ENCODE measurements around the gene GPN2.
"Not testable (repeated sequence)": the region's sequence is repeated elsewhere in the genome, so short reads cannot be mapped to it uniquely, and the experiment has no call there.

Gene GPN2

DNA sequence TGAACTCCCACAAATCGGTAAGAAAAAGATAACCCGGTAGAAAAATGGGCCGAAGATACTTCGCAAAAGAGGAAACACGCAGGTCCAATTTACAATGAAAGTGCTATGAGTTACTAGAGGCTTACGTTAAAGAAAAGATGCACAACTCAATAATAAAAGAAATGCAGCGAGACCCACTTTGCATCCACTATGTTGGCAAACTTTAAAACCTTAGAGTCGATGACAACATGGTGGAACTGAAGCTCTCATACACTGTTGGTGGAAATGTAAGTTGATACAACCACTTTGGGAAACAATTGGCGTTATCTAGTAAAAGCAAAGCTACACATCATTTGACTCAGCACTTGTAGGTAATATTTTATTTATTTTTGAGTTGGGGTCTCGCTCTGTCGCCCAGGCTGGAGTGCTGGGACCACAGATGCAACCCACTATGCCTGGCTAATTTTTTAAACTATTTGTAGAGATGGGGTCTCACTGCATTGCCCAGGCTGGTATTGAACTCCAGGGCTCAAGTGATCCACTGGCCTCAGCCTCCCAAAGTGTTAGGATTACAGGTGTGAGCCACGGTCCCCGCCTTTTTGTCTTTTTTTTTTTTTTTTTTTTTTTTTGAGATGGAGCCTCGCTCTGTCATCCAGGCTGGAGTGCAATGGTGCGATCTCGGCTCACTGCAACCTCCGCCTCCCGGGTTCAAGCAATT is 10.9 kb upstream of the GPN2 start:
- ATAC-seq: no peak

DNA sequence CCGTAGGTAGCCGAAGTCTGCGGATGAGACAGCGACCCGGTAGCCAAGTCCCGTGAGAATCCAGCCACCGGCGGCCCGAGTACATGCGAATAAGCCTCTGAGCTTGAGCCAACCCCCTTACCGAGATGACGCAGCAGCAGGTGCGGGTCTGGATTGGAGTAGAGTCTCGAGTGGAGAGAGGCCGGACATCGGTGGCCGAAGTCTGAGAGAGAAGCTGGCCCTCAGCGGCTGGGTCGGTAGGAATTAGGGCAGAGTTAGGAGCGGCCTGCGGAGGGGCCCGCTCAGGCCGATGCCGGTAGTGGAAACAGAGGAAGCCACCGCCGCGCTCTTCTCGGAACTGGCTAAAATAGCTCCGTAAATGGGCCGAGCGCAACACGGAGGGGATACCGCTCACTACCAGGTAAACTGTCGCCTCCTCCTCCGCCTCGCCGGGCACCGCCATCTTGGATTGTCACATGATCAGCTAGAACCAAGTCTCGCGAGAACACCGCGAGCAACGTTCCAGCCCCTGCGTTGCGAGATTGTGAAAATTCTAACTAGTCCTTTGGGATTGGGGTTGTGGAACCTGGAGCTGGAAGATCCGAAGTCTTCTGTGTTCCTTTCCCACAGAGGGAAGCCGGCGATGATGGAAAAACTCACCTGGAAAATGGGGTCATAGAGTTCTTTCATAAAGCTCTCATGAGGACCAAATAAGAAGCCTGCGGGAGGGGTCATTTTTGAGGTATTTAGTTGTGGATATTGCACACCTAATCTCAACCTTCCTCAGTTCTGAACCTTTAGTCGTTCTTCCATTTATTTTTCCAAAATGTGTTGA is 10.1 kb upstream of the GPN2 start, which contains the start of gene GPATCH3:
TSS of gene GPATCH3 (minus strand) at position 467 of the 814 bp plus-strand sequence. CDS start at position 442, 25 bp downstream.
- ATAC-seq: peak; percentile 89 to 90

DNA sequence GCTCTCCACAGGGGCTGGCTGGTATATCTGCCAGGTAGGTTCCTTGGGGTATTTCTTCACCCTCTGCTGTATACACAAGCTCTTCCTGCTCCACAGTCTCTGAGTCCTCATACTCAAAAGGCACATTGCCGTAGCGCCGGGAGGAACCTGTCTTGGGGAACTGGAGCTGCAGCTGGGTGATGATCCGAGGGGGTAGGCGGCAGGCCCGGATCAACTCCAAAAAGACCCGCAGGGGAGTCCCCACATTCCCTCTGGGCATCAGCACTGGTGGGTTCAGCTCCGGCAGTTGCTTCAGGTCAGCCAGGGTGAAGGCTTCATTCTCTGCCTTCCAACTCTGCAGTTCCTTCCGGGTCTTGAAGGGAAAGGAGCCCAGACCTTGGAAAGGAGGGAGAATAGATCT is 7.3 kb upstream of the GPN2 start:
- no peak for ATAC-seq

DNA sequence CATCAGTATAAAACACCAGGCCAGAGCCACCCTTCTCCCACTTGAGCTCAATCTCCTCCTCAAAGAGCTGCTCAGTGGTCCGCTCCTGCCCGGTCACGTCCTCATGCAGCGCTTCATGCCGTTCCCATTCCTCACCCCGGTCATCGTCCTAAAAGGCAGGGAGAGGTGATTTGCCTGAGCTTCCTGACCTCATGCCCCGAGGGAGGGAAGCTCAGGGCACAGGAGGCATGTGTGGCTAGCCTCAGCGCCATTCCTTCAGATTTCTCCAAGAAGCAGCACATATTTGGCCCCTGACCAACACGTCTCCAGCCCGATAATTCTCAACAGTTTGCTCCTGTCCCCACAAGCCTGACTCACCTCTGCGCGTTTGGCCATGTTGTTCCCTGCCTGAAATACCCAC is 4.2 kb upstream of the GPN2 start:
- no peak for ATAC-seq

DNA sequence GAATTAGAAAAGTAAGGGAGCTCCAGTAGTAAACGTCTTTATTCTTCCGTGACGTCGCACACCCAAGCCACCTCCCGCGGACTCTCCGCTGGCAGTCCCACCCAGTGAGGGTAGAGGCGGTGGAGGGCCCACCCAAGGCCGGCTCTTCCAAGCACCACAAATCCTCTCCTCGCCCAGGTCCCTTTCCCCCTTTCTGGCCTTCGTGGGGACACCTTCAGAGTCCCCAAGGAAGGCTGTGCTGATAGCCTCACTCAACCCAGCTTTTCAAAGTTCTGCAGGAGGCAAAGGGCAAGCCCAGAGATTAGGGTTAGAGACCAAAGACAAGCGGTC is 349 bp upstream of the GPN2 start:
- peak; percentile 30 to 36 for ATAC-seq

DNA sequence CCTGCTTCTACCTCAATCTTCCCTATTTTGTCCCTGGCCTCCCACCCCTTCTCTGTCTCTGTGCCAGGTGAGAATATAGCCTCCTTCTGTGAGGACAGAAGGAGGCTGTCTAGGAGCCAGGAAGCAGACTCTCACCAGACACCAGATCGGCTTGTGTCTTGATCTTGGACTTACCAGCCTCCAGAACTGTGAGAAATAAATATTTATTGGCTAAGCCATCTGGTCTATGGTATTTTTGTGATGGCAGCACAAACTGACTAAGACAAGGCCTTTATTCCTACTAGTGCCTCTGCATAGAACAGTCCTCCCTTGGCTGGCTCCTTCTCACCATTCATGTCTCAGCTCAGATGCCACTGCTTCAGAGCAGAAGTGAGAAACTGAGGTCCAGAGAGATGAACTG is 1.9 kb downstream of the GPN2 start:
- no peak for ATAC-seq

DNA sequence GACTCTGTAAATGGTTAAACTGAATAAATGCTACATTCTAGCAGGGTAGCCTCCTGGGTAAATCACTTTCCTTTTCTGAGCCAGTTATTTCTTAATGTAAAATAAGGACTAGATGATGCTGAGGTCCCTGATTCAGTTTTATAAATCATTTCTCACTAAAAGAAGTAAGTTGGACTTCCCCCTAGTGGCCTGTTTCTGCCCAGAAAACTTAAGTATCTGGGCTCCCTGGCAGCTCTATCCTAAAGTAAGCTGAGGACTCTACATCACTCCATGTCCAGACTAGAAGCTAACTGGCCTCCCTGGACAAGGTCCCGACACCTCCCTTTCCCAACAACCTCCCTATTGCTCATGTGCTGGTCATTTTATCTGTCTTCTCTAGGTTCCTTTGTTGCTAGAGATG is 3.0 kb downstream of the GPN2 start:
- ATAC-seq: no peak

DNA sequence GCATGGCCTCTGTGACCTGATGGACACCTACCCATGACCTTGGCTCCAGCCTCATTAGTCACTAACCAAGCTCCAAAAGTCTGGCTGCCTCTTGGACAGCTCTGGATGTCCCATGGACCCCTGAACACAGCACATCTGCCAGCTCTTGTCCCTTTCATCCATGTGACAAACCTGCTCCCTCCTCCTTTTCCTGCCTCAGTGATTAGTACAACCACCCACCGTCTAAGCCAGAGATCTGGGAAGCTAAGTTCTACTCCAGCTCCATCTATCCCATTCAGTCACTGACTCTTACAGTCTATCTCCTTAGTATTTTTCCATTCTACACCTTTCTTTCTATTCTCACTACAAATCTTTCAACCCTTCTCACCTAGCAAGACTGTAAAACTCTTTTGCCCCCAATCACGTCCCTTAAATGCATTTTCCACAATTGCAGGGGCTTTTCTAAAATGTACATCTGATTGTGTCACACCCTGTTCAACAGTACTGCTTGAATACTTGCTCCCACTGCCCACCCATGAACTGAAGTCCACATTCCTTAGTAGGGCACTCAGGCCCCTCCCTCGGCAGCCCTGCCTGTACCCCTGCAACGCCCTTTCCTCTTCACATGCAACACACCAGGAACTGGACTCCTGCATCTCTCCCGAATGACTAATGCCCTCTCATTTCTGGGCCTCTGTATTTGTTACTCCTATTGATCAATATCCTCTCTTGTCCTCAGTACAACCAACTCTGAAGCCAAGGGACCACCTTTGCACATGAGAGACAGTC is 7.2 kb downstream of the GPN2 start:
- no peak for ATAC-seq

DNA sequence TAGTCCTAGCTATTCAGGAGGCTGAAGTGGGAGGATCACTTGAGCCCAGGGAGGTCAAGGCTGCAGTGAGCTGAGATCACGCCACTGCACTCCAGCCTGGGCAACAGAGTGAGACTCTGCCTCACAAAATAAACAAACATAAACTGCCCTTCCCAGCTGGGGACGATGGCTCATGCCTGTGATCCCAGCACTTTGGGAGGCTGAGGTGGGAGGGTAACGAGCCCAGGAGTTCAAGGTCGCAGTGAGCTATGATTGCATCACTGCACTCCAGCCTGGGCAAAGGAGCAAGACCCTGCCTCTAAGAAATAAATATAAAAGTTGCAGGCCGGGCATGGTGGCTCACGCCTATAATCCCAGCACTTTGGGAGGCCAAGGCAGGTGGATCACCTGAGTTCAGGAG is 8.5 kb downstream of the GPN2 start:
- not testable (repeated sequence) for ATAC-seq

DNA sequence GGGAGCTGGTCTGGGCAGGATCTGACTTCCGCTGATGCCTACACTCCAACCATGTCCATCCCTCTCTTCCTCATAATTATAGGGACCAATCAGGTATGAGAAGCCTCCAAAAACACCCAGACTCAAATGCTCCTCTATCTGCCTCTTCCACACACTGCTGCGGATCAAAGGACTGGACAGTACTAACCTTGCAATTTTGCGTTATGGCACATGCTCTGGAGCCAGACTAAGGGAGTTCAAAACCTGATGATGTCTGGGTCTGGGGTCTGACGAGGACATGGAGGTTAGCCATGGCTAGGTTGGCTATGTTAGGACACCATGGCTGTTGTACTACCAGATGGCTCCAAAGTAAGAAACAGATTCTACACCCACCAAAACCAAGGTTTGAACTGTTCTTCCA is 10.3 kb downstream of the GPN2 start:
- no peak for ATAC-seq

DNA sequence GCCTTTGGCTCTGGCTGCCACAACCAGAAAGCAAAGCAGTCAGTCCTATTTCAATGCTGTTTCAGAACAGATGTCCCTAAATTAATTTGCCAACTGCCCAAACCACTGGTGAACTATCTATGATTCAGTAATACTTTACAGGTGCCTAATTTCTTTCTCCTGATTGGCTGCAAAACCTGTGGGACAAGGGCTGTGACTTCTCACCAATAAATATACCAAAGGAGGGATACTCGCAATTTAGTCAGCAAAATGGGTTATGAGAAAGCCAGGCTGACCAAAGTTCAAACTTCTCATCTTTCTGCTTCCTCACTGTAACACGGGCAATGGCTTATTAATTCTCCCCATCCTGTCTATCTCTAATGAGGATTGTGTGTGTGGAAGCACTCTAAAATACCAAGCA is 12.8 kb downstream of the GPN2 start:
- ATAC-seq: no peak

DNA sequence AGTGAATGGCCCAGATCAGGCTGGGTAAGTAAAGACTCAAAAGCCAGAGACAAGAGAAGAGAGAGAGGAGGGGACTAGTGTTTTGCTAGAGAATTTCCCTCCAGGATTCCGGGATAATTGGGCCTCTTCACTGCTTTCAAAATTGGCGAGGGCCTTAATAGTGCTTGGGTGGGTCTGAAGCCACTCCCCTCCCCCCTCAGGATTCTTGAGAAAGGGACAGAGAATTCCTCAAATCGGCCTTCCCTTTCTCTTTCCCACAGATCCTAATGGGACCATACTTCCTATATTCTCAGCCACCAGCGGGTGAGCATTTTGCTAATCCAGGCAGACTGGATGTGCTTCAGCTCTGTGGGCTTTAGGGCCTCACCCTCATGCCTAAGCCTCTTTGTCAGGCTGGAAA is 15.2 kb downstream of the GPN2 start:
- no peak for ATAC-seq

DNA sequence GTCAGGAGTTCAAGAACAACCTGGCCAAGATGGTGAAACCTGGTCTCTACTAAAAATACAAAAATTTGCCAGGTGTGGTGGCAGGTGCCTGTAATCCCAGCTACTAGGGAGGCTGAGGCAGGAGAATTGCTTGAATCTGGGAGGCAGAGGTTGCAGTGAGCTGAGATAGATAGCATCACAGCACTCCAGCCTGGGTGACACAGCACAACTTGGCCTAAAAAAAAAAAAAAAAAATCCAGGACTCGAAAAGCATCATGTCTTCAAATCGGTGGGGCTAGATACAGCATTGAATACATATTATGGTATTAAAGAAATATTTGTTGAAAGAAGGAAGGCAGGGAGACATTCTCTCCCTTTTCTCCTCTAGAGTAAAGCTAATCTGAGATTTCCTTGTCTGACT is 17.0 kb downstream of the GPN2 start:
- not testable (repeated sequence) for ATAC-seq

DNA sequence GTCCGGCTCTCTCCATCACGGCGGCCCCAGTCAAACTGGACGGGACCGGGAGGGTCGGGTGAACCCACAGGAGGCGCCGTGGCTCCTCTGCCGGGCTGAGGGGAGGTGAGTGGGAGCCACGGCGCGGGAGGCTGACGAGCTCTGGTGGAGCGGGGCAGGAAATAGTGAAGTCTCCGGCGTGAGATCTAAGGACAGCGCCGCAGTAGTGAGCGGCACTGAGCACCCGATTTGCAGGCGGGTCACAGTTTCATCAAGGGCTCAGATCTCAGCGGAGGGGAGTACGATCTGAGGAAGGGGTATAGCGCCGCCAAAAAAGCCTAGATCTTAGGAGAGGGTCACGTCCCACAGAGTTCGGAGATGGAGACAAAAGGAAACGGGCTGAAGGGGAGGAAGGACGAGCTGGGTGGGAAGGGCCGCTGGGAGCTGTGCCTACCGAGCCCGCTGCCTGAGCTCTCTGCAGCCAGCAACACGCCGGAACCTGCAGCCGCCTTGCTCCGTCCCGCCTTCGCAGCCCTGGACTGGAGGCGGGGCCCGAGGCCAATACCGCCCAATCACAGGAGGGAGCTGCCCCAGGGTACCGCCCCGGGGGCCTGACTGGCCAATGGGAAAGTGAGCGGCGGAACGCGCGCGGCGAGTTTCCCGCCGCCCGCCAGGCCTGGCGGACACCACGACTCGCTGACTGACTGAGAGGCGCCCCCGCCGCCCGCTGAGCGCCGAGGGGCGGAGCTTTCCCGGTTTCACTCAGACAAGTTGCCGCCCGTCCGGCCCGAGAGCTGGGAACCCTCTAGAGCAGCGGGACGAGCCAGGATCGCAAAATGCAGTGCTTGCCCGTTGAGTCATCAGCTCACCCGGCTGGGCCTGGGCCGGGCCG is 25.2 kb downstream of the GPN2 start:
- peak; percentile 98 for ATAC-seq

DNA sequence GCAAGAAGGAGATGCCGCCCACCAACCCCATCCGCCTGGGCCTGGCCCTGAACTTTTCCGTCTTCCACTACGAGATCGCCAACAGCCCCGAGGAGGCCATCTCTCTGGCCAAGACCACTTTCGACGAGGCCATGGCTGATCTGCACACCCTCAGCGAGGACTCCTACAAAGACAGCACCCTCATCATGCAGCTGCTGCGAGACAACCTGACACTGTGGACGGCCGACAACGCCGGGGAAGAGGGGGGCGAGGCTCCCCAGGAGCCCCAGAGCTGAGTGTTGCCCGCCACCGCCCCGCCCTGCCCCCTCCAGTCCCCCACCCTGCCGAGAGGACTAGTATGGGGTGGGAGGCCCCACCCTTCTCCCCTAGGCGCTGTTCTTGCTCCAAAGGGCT is 26.4 kb downstream of the GPN2 start:
- no peak for ATAC-seq

DNA sequence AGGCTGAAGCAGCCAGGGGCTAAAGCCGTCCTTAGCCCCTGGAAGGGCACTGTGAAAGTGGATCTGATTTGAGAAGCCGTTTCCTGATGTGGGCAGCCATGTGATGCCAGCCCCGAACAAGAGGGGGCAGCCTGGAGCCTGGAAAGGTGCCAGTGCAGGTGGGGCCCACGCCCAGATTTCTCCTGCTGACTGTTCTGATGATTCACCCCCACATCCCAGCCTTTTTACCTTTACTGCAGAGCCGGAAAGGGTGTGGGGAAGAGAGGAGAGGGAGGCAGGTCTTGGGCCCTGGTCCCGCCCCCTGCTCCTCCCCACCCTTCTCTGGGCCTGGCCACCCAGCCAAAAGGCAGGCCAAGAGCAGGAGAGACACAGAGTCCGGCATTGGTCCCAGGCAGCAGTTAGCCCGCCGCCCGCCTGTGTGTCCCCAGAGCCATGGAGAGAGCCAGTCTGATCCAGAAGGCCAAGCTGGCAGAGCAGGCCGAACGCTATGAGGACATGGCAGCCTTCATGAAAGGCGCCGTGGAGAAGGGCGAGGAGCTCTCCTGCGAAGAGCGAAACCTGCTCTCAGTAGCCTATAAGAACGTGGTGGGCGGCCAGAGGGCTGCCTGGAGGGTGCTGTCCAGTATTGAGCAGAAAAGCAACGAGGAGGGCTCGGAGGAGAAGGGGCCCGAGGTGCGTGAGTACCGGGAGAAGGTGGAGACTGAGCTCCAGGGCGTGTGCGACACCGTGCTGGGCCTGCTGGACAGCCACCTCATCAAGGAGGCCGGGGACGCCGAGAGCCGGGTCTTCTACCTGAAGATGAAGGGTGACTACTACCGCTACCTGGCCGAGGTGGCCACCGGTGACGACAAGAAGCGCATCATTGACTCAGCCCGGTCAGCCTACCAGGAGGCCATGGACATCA is 27.1 kb downstream of the GPN2 start, which contains the start of gene SFN:
TSS of gene SFN (plus strand) at position 369 of the 904 bp plus-strand sequence. CDS start at position 433, 64 bp downstream.
- ATAC-seq: no peak

DNA sequence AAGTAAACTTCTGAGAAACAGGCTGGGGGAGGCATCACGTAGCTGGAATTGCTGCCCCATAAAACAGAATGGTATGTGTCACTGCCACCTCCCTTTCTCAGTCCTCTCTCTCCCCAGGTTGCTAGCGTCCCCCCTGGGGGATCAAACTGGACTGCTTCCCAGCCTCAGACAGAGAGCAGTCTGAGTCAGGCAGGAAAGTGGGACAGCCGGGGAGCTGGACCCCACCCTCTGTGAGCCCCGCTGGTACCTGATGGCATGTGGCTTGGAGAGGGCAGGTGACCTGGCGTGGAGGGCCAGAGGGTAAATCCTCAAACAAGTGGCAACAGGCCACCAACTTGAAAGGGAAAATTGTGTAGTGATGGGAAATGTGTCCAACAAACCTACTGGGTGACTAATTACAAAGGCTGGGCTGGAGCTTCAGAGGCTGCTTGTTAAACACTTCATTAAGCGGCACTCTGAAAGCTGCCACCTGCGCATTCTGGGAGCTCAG is 28.1 kb downstream of the GPN2 start:
- no peak for ATAC-seq

DNA sequence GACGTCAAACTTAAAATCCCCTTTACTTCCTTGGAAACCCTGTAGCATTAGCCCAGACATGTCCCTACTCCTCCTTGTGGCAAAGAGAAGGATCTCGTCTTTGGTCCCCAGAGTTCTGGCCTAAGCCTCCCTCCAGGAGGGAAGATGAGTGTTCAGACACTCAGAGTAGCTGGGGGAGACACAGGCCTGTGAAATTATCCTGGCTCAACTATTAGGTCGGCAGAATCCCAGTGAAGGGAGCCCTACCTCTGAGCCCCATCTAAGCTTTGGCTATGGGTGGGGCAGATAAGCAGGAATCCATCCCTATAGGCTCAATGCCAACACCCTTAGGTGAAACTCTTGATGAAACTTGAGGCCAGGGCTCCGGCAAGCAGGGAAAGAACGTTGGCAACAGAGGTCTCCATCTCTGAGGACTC is 28.8 kb downstream of the GPN2 start:
- no peak for ATAC-seq

DNA sequence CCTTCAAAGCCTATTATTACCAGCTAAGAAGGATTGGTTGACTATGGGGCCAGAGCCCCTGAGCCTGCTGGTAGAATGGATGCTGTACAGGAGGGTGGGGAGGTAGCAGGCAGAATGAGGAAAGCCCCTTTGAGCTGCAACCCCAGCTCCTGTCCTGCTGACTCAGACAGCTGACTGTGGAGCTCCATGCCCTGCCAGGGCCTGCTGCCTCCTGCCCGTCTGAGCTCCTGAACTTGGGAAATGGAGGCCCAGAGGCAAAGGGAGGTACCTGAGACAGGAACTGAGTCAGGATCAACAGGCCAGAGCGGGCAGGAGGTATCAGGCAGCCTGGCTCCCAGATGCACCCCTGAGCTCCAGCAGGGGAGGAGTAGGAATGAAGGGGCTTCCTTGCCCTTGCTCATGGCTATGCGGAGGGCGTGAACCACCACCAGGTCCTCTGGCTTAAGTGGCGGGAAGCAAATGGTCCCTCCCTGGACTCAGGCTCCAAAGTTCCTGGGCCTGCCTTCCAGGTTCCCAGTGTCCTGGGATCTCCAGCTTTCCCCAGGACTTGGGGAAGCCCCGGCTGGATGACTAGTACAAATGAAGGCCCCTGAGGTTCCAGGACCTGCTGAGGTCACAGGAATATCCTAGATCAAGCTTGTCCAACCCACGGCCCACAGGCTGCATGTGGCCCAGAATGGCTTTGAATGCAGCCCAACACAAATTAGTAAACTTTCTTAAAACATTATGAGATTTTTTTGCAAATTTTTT is 31.0 kb downstream of the GPN2 start:
- no peak for ATAC-seq

DNA sequence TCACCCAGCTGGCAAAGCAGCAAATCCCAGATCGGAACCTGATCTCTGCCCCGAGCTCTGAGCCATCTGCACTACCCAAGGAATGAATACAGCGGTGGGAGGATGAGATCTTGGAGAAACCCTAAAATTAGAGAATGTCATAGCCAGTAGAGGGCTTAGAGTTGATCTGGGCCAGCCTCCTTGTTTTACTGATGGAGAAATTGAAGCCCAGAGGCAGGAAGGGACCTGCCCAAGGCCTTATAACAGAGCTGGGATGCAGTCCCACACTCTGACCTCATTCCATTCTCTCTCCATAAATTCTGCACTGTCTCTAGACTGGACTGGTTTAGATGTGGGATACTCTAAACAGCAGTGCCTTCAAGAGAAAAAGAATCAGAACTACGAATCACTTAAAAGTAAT is 31.9 kb downstream of the GPN2 start:
- ATAC-seq: no peak
